ENCODE results near the gene AR.

DNA sequence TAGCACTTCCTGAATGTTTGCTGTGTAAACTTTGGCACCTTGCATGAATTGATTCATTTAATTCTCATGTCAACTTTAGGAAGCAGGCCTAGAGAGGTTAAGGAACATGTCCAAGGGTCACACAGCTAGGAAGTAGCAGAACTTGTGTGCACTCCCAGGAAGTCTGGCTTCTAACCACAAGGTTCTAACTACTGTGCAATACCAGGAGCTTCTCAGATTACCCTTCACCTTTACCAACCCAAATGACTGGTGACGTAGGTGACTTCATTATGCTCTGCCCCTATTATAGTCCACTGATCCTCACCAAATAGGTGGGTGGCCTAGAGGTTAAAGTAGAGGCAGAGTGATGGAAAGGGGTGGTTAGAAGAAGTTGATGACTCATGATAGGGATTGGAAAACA is 14.4 kb downstream of the AR start:
- TF ChIP-seq POLR2A (IDR thresholded peaks at IDR 0.05) = no peak
- TF ChIP-seq, protein P1, sequence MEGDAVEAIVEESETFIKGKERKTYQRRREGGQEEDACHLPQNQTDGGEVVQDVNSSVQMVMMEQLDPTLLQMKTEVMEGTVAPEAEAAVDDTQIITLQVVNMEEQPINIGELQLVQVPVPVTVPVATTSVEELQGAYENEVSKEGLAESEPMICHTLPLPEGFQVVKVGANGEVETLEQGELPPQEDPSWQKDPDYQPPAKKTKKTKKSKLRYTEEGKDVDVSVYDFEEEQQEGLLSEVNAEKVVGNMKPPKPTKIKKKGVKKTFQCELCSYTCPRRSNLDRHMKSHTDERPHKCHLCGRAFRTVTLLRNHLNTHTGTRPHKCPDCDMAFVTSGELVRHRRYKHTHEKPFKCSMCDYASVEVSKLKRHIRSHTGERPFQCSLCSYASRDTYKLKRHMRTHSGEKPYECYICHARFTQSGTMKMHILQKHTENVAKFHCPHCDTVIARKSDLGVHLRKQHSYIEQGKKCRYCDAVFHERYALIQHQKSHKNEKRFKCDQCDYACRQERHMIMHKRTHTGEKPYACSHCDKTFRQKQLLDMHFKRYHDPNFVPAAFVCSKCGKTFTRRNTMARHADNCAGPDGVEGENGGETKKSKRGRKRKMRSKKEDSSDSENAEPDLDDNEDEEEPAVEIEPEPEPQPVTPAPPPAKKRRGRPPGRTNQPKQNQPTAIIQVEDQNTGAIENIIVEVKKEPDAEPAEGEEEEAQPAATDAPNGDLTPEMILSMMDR (IDR thresholded peaks at IDR 0.05) = no peak
